Measurements from ENCODE around the gene PSMB7. TPM values are rescaled to one million over a fixed set of nuclear protein-coding genes. Genes with fewer than 3 reads are reported as not detected.

The PSMB7 gene
- total RNA-seq, 1 experiment from 2014 or later: 216 TPM

- BruUV-seq (replicated peaks): no TSS peak
- ChIA-PET POLR2A (no interaction called here), CTCF (no interaction called here)
- peaks cover 2% of the 10 kb centered on the region; the same call in 1 of the 2 replicates for H3K27me3 ChIP-seq (replicated peaks; ENCODE audit: control insufficient read depth, insufficient read depth, low read length)
- no peaks in the 10 kb centered on the region for H3K9me3 Mint-ChIP-seq (ENCODE audit: unreplicated experiment)
- H3K27ac Mint-ChIP-seq (ENCODE audit: unreplicated experiment): no peak overlapping the region
- no peak for DNase-seq
- no peak for TF ChIP-seq CTCF (IDR thresholded peaks at IDR 0.05; ENCODE audit: insufficient read depth in 1 of 2, low read depth in 1 of 2, low read length in 1 of 2, severe bottlenecking in 1 of 2, unreplicated experiment in 1 of 2)
- H3K4me1 Mint-ChIP-seq (ENCODE audit: low read depth, unreplicated experiment): no peaks in the 10 kb centered on the region
- no peak overlapping the region for H3K4me3 Mint-ChIP-seq (ENCODE audit: unreplicated experiment)
- no peaks in the 10 kb centered on the region for H3K36me3 ChIP-seq (ENCODE audit: control insufficient read depth, insufficient read depth, low read length)
- peaks cover 3% of the 10 kb centered on the region for H3K27me3 Mint-ChIP-seq (ENCODE audit: insufficient read depth, unreplicated experiment)
- H3K4me3 ChIP-seq (ENCODE audit: low read depth, low read length): no peak overlapping the region
- H3K4me1 ChIP-seq: no peaks in the 10 kb centered on the region
- intact Hi-C loops (cut with micrococcal nuclease; ENCODE audit: unreplicated experiment): no loop called here
- H3K9me3 ChIP-seq: no peaks in the 10 kb centered on the region
- H3K36me3 Mint-ChIP-seq (ENCODE audit: insufficient read depth, unreplicated experiment): peaks cover 5% of the 10 kb centered on the region
Observed at GRCh38 chr9:124436320-124436719, 21.1 kb upstream of the PSMB7 start.

DNA sequence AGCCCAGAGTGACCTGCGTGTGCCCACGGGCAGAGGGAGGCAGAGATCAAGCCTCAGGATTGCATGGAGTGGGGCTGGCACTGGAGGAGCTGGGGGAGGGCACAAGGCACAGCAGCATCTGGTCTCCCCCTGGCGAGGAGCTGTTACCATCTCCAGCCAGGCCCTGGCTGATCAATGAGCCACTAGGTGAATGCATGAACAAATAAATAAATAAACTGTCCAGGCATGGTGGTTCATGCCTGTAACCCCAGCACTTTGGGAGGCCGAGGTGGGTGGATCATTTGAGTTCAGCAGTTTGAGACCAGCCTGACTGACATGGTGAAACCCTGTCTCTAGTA, 14.3 kb upstream of the PSMB7 start:
- Histone ChIP-seq H3K27me3 (replicated peaks; ENCODE audit: control insufficient read depth, insufficient read depth, low read length) (peaks cover 2% of the 10 kb centered on the region; the same call in 1 of the 2 replicates), H3K4me1 (no peaks in the 10 kb centered on the region), H3K9me3 (no peaks in the 10 kb centered on the region), H3K36me3 (ENCODE audit: control insufficient read depth, insufficient read depth, low read length) (no peaks in the 10 kb centered on the region), H3K4me3 (ENCODE audit: low read depth, low read length) (no peak overlapping the region)
- DNase-seq: no peak
- H3K4me1 Mint-ChIP-seq (ENCODE audit: low read depth, unreplicated experiment): no peaks in the 10 kb centered on the region
- BruUV-seq (replicated peaks): no TSS peak
- POLR2A ChIA-PET: no interaction called here
- peaks cover 6% of the 10 kb centered on the region for H3K27me3 Mint-ChIP-seq (ENCODE audit: insufficient read depth, unreplicated experiment)
- H3K27ac Mint-ChIP-seq (ENCODE audit: unreplicated experiment): no peak overlapping the region
- CTCF ChIA-PET: no interaction called here
- intact Hi-C loops (cut with micrococcal nuclease; ENCODE audit: unreplicated experiment): no loop called here
- TF ChIP-seq CTCF (IDR thresholded peaks at IDR 0.05; ENCODE audit: insufficient read depth in 1 of 2, low read depth in 1 of 2, low read length in 1 of 2, severe bottlenecking in 1 of 2, unreplicated experiment in 1 of 2): no peak
- H3K4me3 Mint-ChIP-seq (ENCODE audit: unreplicated experiment): no peak overlapping the region
- H3K9me3 Mint-ChIP-seq (ENCODE audit: unreplicated experiment): no peaks in the 10 kb centered on the region
- no peaks in the 10 kb centered on the region for H3K36me3 Mint-ChIP-seq (ENCODE audit: insufficient read depth, unreplicated experiment)

- no peaks in the 10 kb centered on the region for H3K9me3 ChIP-seq
- no peak overlapping the region for H3K27ac Mint-ChIP-seq (ENCODE audit: unreplicated experiment)
- BruUV-seq (replicated peaks): no TSS peak
- DNase-seq: no peak
- H3K36me3 Mint-ChIP-seq (ENCODE audit: insufficient read depth, unreplicated experiment): no peaks in the 10 kb centered on the region
- POLR2A ChIA-PET: no interaction called here
- intact Hi-C loops (cut with micrococcal nuclease; ENCODE audit: unreplicated experiment): no loop called here
- TF ChIP-seq CTCF (IDR thresholded peaks at IDR 0.05; ENCODE audit: insufficient read depth in 1 of 2, low read depth in 1 of 2, low read length in 1 of 2, severe bottlenecking in 1 of 2, unreplicated experiment in 1 of 2): no peak
- no peak overlapping the region for H3K4me3 ChIP-seq (ENCODE audit: low read depth, low read length)
- no peaks in the 10 kb centered on the region for H3K4me1 ChIP-seq
- H3K36me3 ChIP-seq (ENCODE audit: control insufficient read depth, insufficient read depth, low read length): no peaks in the 10 kb centered on the region
- H3K27me3 Mint-ChIP-seq (ENCODE audit: insufficient read depth, unreplicated experiment): peaks cover 7% of the 10 kb centered on the region
- H3K4me1 Mint-ChIP-seq (ENCODE audit: low read depth, unreplicated experiment): peaks cover 2% of the 10 kb centered on the region
- H3K4me3 Mint-ChIP-seq (ENCODE audit: unreplicated experiment): no peak overlapping the region
- H3K9me3 Mint-ChIP-seq (ENCODE audit: unreplicated experiment): no peaks in the 10 kb centered on the region
- CTCF ChIA-PET: no interaction called here
- H3K27me3 ChIP-seq (replicated peaks; ENCODE audit: control insufficient read depth, insufficient read depth, low read length): peaks cover 2% of the 10 kb centered on the region; the same call in 1 of the 2 replicates
Observed at GRCh38 chr9:124428751-124429529, 13.7 kb upstream of the PSMB7 start.
